Thyroid gland (tissue), 4 donors: ENCODE results near the gene SAFB.

ENCODE experiments used
- POLR2A ChIP-seq, 2 donors: fragments of 450-650 bp; IDR thresholded peaks; one replicate each; pipeline ENCODE4 v1.6.1; 2017; ENCODE audit warnings: antibody characterized with exemption in 2 of 2, mild to moderate bottlenecking in 2 of 2, moderate library complexity in 1 of 2
- TF ChIP-seq, protein P1 (sequence below), 6 experiments: fragments of 200-600 bp in 3 of 6; fragments of 450-650 bp in 3 of 6; sonication (generic) in 3 of 6; IDR thresholded peaks; one replicate each; pipeline ENCODE4 v1.5.1; 2016 to 2019; ENCODE audit warnings: antibody characterized with exemption in 6 of 6, mild to moderate bottlenecking in 2 of 6, inconsistent platforms in 1 of 6, moderate library complexity in 1 of 6

DNA sequence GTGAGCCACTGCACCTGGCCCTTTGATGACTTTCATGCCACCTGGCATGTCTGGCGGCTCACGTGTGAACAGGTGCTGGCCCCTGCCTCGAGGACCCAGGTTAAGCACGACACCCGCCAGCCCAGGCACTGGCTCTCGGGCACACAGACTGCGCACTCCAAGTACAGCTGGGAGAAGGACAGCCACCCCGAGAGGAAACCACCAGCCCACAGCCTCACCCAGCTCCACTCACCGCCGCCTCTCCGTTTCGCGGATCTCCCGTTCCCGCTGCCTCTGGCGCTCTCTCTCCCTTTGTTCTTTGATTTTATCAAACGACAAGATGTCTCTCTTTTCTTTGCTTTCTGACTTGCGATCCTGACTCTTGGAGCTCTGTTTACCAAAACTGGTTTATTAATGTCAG lies 27.8 kb upstream of the SAFB start:
- TF ChIP-seq, protein P1, sequence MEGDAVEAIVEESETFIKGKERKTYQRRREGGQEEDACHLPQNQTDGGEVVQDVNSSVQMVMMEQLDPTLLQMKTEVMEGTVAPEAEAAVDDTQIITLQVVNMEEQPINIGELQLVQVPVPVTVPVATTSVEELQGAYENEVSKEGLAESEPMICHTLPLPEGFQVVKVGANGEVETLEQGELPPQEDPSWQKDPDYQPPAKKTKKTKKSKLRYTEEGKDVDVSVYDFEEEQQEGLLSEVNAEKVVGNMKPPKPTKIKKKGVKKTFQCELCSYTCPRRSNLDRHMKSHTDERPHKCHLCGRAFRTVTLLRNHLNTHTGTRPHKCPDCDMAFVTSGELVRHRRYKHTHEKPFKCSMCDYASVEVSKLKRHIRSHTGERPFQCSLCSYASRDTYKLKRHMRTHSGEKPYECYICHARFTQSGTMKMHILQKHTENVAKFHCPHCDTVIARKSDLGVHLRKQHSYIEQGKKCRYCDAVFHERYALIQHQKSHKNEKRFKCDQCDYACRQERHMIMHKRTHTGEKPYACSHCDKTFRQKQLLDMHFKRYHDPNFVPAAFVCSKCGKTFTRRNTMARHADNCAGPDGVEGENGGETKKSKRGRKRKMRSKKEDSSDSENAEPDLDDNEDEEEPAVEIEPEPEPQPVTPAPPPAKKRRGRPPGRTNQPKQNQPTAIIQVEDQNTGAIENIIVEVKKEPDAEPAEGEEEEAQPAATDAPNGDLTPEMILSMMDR (IDR thresholded peaks at IDR 0.05), result no peak
- no peak for TF ChIP-seq POLR2A (IDR thresholded peaks at IDR 0.05)
